IPS-NIHi11 (cell line): ENCODE measurements around the gene CHPF2.

Experiments used
- DNase-seq: peaks from one replicate; pipeline ENCODE4 v3.0.0; 2012; ENCODE audit warnings: mixed read lengths, low spot score

CHPF2 gene

GRCh38 chr7:151246851-151247580, 14.7 kb downstream of the CHPF2 start:
- no peak for DNase-seq

GRCh38 chr7:151247611-151248345, 15.5 kb downstream of the CHPF2 start:
- no peak for DNase-seq

GRCh38 chr7:151248346-151249033, 16.2 kb downstream of the CHPF2 start, which contains the start of gene SMARCD3:
Gene SMARCD3, minus strand, starts transcription at chr7:151248694. Its CDS starts 132 bp downstream, at chr7:151248562.
- peak; percentile 66 for DNase-seq

GRCh38 chr7:151249034-151249731, 16.9 kb downstream of the CHPF2 start:
- DNase-seq, result peak; percentile 41

- peak; percentile 77 for DNase-seq
These were observed 17.4 kb downstream of the CHPF2 start for GRCh38 chr7:151249732-151250072.

- DNase-seq, result no peak
These were observed 18.2 kb downstream of the CHPF2 start for GRCh38 chr7:151250181-151251132.

- no peak for DNase-seq
These were observed 19.0 kb downstream of the CHPF2 start for GRCh38 chr7:151251328-151251688.

- DNase-seq, result peak; percentile 91
These were observed 19.6 kb downstream of the CHPF2 start for GRCh38 chr7:151251689-151252560.

GRCh38 chr7:151252561-151252835, 20.2 kb downstream of the CHPF2 start:
- no peak for DNase-seq

- peak; percentile 70 for DNase-seq
These were observed 20.9 kb downstream of the CHPF2 start for GRCh38 chr7:151252961-151253711.

- DNase-seq, result no peak
These were observed 22.0 kb downstream of the CHPF2 start for GRCh38 chr7:151254316-151254715.

- no peak for DNase-seq
These were observed 22.6 kb downstream of the CHPF2 start for GRCh38 chr7:151254851-151255250.

GRCh38 chr7:151255390-151255789, 23.1 kb downstream of the CHPF2 start:
- DNase-seq, result no peak

GRCh38 chr7:151256410-151257045, 24.2 kb downstream of the CHPF2 start:
- no peak for DNase-seq

- DNase-seq, result no peak
These were observed 25.7 kb downstream of the CHPF2 start for GRCh38 chr7:151257990-151258389.

- no peak for DNase-seq
These were observed 28.2 kb downstream of the CHPF2 start for GRCh38 chr7:151260471-151260870.

- no peak for DNase-seq
These were observed 28.6 kb downstream of the CHPF2 start for GRCh38 chr7:151260883-151261282.

GRCh38 chr7:151261529-151261928, 29.2 kb downstream of the CHPF2 start:
- DNase-seq, result no peak

- no peak for DNase-seq
These were observed 32.3 kb downstream of the CHPF2 start for GRCh38 chr7:151264615-151265014.
